Measurements from ENCODE around the gene PCSK6.

Gene PCSK6

GRCh38 chr15:101310508-101310907, 179.0 kb downstream of the PCSK6 start:
- Histone ChIP-seq H3K4me2 (ENCODE audit: low read depth, low read length) (no peak overlapping the region), H3K79me2 (ENCODE audit: low read length) (no peaks in the 10 kb centered on the region), H3K9ac (ENCODE audit: low read length) (no peak overlapping the region), H3K9me3 (replicated peaks; ENCODE audit: insufficient read depth, low read length) (no peaks in the 10 kb centered on the region), H3K27ac (ENCODE audit: low read length) (no peak overlapping the region), H3K27me3 (replicated peaks; ENCODE audit: insufficient read depth, low read length) (no peaks in the 10 kb centered on the region), H3K4me1 (ENCODE audit: low read length) (no peaks in the 10 kb centered on the region), H3K4me3 (ENCODE audit: low read length) (no peak overlapping the region), H4K20me1 (ENCODE audit: insufficient read depth, low read length) (no peaks in the 10 kb centered on the region), H3F3A (ENCODE audit: insufficient read depth, low read length) (no peaks in the 10 kb centered on the region), H3K36me3 (replicated peaks; ENCODE audit: insufficient read depth, low read length) (no peaks in the 10 kb centered on the region), H2AFZ (ENCODE audit: low read length) (no peak overlapping the region), H3K9me2 (replicated peaks; ENCODE audit: insufficient read depth, low read length) (no peaks in the 10 kb centered on the region)
- DNase-seq: no peak
- TF ChIP-seq CTCF (IDR thresholded peaks at IDR 0.05; ENCODE audit: low read length) (no peak), EZH2phosphoT487 (IDR thresholded peaks at IDR 0.05; ENCODE audit: low read length) (no peak), EZH2 (optimal IDR thresholded peaks at IDR 0.05; ENCODE audit: low read depth, low read length) (no peak)

DNA sequence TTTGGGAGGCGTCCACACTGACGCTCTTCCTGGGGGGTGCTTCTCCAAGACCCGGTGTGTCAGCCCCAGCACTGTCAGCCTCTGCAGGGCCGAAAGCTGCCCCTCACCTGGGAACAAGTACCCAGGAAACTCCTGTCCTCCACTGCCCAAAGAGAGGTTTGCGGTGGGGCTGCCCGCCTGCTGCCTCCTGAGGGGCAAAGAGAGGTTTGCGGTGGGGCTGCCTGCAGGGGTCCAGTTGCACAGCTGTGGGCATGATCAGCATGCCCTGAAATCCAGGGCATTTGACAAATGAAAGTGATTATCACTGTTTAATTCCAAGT, 179.4 kb downstream of the PCSK6 start:
- no peaks in the 10 kb centered on the region for H3K36me3 ChIP-seq (replicated peaks; ENCODE audit: insufficient read depth, low read length)
- H3K27ac ChIP-seq (ENCODE audit: low read length): no peak overlapping the region
- H2AFZ ChIP-seq (ENCODE audit: low read length): no peak overlapping the region
- H4K20me1 ChIP-seq (ENCODE audit: insufficient read depth, low read length): no peaks in the 10 kb centered on the region
- no peaks in the 10 kb centered on the region for H3K4me1 ChIP-seq (ENCODE audit: low read length)
- no peaks in the 10 kb centered on the region for H3K27me3 ChIP-seq (replicated peaks; ENCODE audit: insufficient read depth, low read length)
- DNase-seq: no peak
- no peaks in the 10 kb centered on the region for H3F3A ChIP-seq (ENCODE audit: insufficient read depth, low read length)
- H3K4me3 ChIP-seq (ENCODE audit: low read length): no peak overlapping the region
- H3K9me3 ChIP-seq (replicated peaks; ENCODE audit: insufficient read depth, low read length): no peaks in the 10 kb centered on the region
- no peak overlapping the region for H3K4me2 ChIP-seq (ENCODE audit: low read depth, low read length)
- no peak overlapping the region for H3K9ac ChIP-seq (ENCODE audit: low read length)
- H3K9me2 ChIP-seq (replicated peaks; ENCODE audit: insufficient read depth, low read length): no peaks in the 10 kb centered on the region
- TF ChIP-seq CTCF (IDR thresholded peaks at IDR 0.05; ENCODE audit: low read length) (no peak), EZH2phosphoT487 (IDR thresholded peaks at IDR 0.05; ENCODE audit: low read length) (no peak), EZH2 (optimal IDR thresholded peaks at IDR 0.05; ENCODE audit: low read depth, low read length) (no peak)
- no peaks in the 10 kb centered on the region for H3K79me2 ChIP-seq (ENCODE audit: low read length)

DNA sequence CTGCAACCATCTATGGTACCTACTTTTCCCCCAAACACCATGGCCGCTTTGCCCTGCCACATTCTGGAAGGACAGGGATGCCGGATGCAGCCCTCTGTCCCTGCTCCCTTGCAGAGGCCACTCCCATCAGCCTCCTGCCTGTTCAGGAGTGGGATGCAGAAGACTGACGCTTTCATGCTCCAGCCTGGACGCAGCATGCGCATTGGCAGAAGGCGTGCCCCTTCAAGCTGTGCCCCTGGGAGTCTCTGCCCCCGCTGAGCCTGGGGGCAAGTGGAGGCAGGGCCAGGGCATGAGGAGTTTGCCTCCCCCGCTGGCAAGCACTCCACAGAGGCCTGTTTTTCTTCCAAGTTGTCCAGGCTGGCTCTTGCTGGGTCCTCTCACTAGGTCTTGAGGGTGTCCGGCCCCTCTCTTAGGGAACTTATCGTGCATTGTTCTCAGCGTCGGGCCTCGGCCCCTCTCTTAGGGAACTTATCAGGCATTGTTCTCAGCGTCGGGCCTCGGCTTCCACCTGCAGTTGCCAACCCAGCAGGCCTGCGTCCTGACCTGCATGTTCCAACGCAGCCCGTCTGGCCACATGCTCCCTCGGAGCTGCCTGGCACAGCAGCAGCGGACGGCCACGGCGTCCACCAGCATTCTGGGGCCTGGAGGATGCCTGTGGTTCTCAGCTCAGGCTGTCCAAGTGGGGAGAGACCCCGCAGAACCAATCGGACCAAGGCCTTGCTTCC, 179.9 kb downstream of the PCSK6 start:
- Histone ChIP-seq H3K9me3 (replicated peaks; ENCODE audit: insufficient read depth, low read length) (no peaks in the 10 kb centered on the region), H4K20me1 (ENCODE audit: insufficient read depth, low read length) (no peaks in the 10 kb centered on the region), H3F3A (ENCODE audit: insufficient read depth, low read length) (no peaks in the 10 kb centered on the region), H3K4me1 (ENCODE audit: low read length) (no peaks in the 10 kb centered on the region), H3K9me2 (replicated peaks; ENCODE audit: insufficient read depth, low read length) (no peaks in the 10 kb centered on the region), H3K36me3 (replicated peaks; ENCODE audit: insufficient read depth, low read length) (no peaks in the 10 kb centered on the region), H2AFZ (ENCODE audit: low read length) (no peak overlapping the region), H3K4me3 (ENCODE audit: low read length) (no peak overlapping the region), H3K79me2 (ENCODE audit: low read length) (no peaks in the 10 kb centered on the region), H3K27me3 (replicated peaks; ENCODE audit: insufficient read depth, low read length) (no peaks in the 10 kb centered on the region), H3K9ac (ENCODE audit: low read length) (no peak overlapping the region), H3K4me2 (ENCODE audit: low read depth, low read length) (no peak overlapping the region), H3K27ac (ENCODE audit: low read length) (no peak overlapping the region)
- TF ChIP-seq EZH2 (optimal IDR thresholded peaks at IDR 0.05; ENCODE audit: low read depth, low read length): no peak
- TF ChIP-seq EZH2phosphoT487 (IDR thresholded peaks at IDR 0.05; ENCODE audit: low read length): no peak
- TF ChIP-seq CTCF (IDR thresholded peaks at IDR 0.05; ENCODE audit: low read length): no peak
- no peak for DNase-seq

Data from MM.1S (cell line).